Activated B cell treated with CpG ODN at 0.5 μM for 24 hours (primary cell): ENCODE measurements around the gene COMMD1. TPM values are rescaled to one million over a fixed set of nuclear protein-coding genes. Genes with fewer than 3 reads are reported as not detected.
"Not testable (repeated sequence)": the region's sequence is repeated elsewhere in the genome, so short reads cannot be mapped to it uniquely, and the experiment has no call there.

Source experiments
- ATAC-seq: fragments of 200-7000 bp; cut with Tn5 transposase; one replicate; pipeline ENCODE4 v1.10.0; 2021; ENCODE audit warnings: low read depth, mild to moderate bottlenecking, moderate library complexity
- CTCF ChIA-PET: fragments of 350-600 bp; sonication (Branson Sonifier 250); formaldehyde crosslinking; loops from one replicate; lab custom pipeline; 2021; ENCODE audit warnings: antibody characterized with exemption; lab: Charles Lee
- POLR2A ChIA-PET: fragments of 350-600 bp; sonication (Branson Sonifier 250); formaldehyde crosslinking; loops from one replicate; lab custom pipeline; 2021; ENCODE audit warnings: antibody characterized with exemption; lab: Charles Lee
- DNase-seq: peaks from one replicate; pipeline ENCODE4 v3.0.0; 2022
- H3K27ac Mint-ChIP-seq: one replicate; pipeline ENCODE4 v1.8.0; 2020; ENCODE audit warnings: mixed read lengths
- H3K27me3 Mint-ChIP-seq: one replicate; pipeline ENCODE4 v1.8.0; 2021; ENCODE audit warnings: mixed read lengths
- H3K36me3 Mint-ChIP-seq: one replicate; pipeline ENCODE4 v1.8.0; 2021; ENCODE audit warnings: low read depth, mixed read lengths
- H3K4me1 Mint-ChIP-seq: one replicate; pipeline ENCODE4 v1.8.0; 2021; ENCODE audit warnings: mixed read lengths
- H3K4me3 Mint-ChIP-seq: one replicate; pipeline ENCODE4 v1.8.0; 2020; ENCODE audit warnings: mild to moderate bottlenecking, mixed read lengths
- H3K9me3 Mint-ChIP-seq: one replicate; pipeline ENCODE4 v1.8.0; 2020; ENCODE audit warnings: mixed read lengths
- CTCF ChIP-seq: fragments of 200-600 bp; IDR thresholded peaks from one replicate; pipeline ENCODE4 v1.8.0; 2022; ENCODE audit warnings: antibody characterized with exemption, mild to moderate bottlenecking
- intact Hi-C: fragments of 100-400 bp; cut with micrococcal nuclease; formaldehyde crosslinking; loops from one replicate; pipeline ENCODE4 v1.15.1; 2024
- total RNA-seq: library from RNA; stranded (reverse); gene quantifications from 2 replicates; pipeline ENCODE4 v1.2.3, GENCODE V29; 2022

Gene COMMD1
- total RNA-seq, 1 donor from 2014 or later = 37.1 TPM

DNA sequence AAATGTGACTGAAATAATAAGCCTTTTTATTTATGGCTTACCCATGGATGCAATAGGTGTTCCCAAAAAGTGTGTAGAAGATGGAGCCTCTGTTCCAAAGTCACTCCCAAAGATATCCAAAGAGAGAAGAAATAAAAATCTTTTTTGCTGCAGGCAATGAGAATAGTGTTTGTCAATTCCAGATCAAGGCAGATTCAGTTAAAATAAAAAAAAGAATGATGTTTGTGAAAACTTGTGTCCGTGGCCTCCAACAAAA is 43.9 kb downstream of the COMMD1 start:
- no peak overlapping the region for H3K4me3 Mint-ChIP-seq
- intact Hi-C loops = no loop called here
- H3K9me3 Mint-ChIP-seq = peaks cover 3% of the 10 kb centered on the region
- ChIA-PET CTCF (no interaction called here), POLR2A (no interaction called here)
- H3K36me3 Mint-ChIP-seq = peaks cover 14% of the 10 kb centered on the region
- no peaks in the 10 kb centered on the region for H3K4me1 Mint-ChIP-seq
- H3K27ac Mint-ChIP-seq = no peak overlapping the region
- no peaks in the 10 kb centered on the region for H3K27me3 Mint-ChIP-seq
- TF ChIP-seq CTCF = no peak
- DNase-seq (no peak), ATAC-seq (no peak)

- H3K27ac Mint-ChIP-seq = no peak overlapping the region
- peaks cover 3% of the 10 kb centered on the region for H3K9me3 Mint-ChIP-seq
- ChIA-PET POLR2A (no interaction called here), CTCF (no interaction called here)
- intact Hi-C loops = no loop called here
- no peaks in the 10 kb centered on the region for H3K4me1 Mint-ChIP-seq
- no peak for DNase-seq
- ATAC-seq = no peak
- H3K27me3 Mint-ChIP-seq = no peaks in the 10 kb centered on the region
- TF ChIP-seq CTCF = no peak
- no peak overlapping the region for H3K4me3 Mint-ChIP-seq
- peaks cover 10% of the 10 kb centered on the region for H3K36me3 Mint-ChIP-seq
Measured at GRCh38 chr2:61949714-61950560, 44.5 kb downstream of the COMMD1 start.

DNA sequence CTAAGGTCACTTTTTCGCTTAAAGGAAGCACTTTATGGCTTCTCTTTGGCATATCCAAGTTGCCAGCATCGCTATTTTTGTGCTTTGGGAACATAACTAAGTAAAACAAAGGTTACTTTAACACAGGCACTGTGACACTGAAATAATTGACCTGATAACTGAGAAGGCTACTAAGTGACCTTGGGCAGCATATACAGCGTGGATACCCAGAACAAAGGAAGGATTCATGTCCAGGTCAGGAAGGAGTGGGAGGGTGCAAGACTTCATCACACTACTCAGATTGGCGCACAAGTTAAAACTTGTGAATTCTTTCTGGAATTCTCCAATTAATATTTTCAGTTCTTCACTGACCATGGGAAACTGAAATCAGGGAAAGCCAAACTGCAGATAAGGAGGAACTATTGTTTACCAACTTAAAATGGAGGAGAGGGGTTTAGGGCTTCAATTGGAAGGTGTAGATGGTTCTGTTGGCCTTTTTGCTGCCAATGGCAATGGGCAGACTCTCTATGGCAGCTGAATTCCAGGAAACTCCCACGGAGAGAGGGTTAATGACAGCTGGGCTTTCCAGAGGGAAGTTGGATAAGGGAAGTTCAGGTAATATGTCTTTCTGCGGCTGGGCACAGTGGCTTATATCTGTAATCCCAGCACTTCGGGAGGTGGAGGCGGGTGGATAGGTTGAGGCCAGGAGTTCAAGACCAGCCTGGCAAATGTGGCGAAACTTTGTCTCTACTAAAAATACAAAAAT is 45.3 kb downstream of the COMMD1 start:
- Mint-ChIP-seq H3K9me3 (peaks cover 3% of the 10 kb centered on the region), H3K27ac (no peak overlapping the region), H3K36me3 (peaks cover 10% of the 10 kb centered on the region), H3K4me1 (no peaks in the 10 kb centered on the region), H3K4me3 (no peak overlapping the region), H3K27me3 (no peaks in the 10 kb centered on the region)
- intact Hi-C loops = no loop called here
- POLR2A ChIA-PET = no interaction called here
- CTCF ChIA-PET = no interaction called here
- DNase-seq (no peak), ATAC-seq (no peak)
- TF ChIP-seq CTCF = no peak

- Mint-ChIP-seq H3K27me3 (no peaks in the 10 kb centered on the region), H3K27ac (no peak overlapping the region), H3K4me1 (no peaks in the 10 kb centered on the region), H3K4me3 (no peak overlapping the region), H3K36me3 (peaks cover 10% of the 10 kb centered on the region), H3K9me3 (peaks cover 3% of the 10 kb centered on the region)
- CTCF ChIA-PET = no interaction called here
- TF ChIP-seq CTCF = no peak
- intact Hi-C loops = no loop called here
- POLR2A ChIA-PET = no interaction called here
- ATAC-seq = no peak
- no peak for DNase-seq
Measured at GRCh38 chr2:61951881-61952280, 46.4 kb downstream of the COMMD1 start.

- no peaks in the 10 kb centered on the region for H3K27me3 Mint-ChIP-seq
- intact Hi-C loops = no loop called here
- no peak overlapping the region for H3K4me3 Mint-ChIP-seq
- TF ChIP-seq CTCF = no peak
- no peak for ATAC-seq
- no peaks in the 10 kb centered on the region for H3K4me1 Mint-ChIP-seq
- no peak for DNase-seq
- no peak overlapping the region for H3K27ac Mint-ChIP-seq
- POLR2A ChIA-PET = no interaction called here
- H3K36me3 Mint-ChIP-seq = peaks cover 10% of the 10 kb centered on the region
- CTCF ChIA-PET = no interaction called here
- peaks cover 3% of the 10 kb centered on the region for H3K9me3 Mint-ChIP-seq
Measured at GRCh38 chr2:61952288-61952687, 46.8 kb downstream of the COMMD1 start.

- H3K27ac Mint-ChIP-seq, H3K27me3 Mint-ChIP-seq, H3K4me3 Mint-ChIP-seq, ATAC-seq, intact Hi-C loops, H3K4me1 Mint-ChIP-seq, DNase-seq, H3K9me3 Mint-ChIP-seq, POLR2A ChIA-PET, CTCF ChIA-PET: not testable (repeated sequence)
- peaks cover 14% of the 10 kb centered on the region for H3K36me3 Mint-ChIP-seq
Measured at GRCh38 chr2:61954856-61955255, 49.4 kb downstream of the COMMD1 start.
